Upper lobe of right lung (tissue), 1 donor: ENCODE measurements around the gene PPP1R11. TPM values are rescaled to one million over a fixed set of nuclear protein-coding genes. Genes with fewer than 3 reads are reported as not detected.
A peak's percentile ranks its signal among the peaks of the same experiment; 100 is the strongest.

Experiments used
- ATAC-seq: fragments of 200-7000 bp; cut with Tn5 transposase; one replicate; pipeline ENCODE4 v1.9.1; 2020; ENCODE audit warnings: mild to moderate bottlenecking, moderate library complexity
- DNase-seq: peaks from one replicate; pipeline ENCODE4 v3.0.0-alpha.2; 2020
- H3K27ac ChIP-seq: fragments of 200-600 bp; one replicate; pipeline ENCODE4 v1.8.0; 2022
- H3K27me3 ChIP-seq: fragments of 200-600 bp; one replicate; pipeline ENCODE4 v1.8.0; 2022; ENCODE audit warnings: mild to moderate bottlenecking
- H3K36me3 ChIP-seq: fragments of 200-600 bp; one replicate; pipeline ENCODE4 v1.8.0; 2022
- H3K4me1 ChIP-seq: fragments of 200-600 bp; one replicate; pipeline ENCODE4 v1.8.0; 2022
- H3K4me3 ChIP-seq: fragments of 200-600 bp; one replicate; pipeline ENCODE4 v1.8.0; 2022; ENCODE audit warnings: mild to moderate bottlenecking
- H3K9me3 ChIP-seq: fragments of 200-600 bp; one replicate; pipeline ENCODE4 v1.8.0; 2022
- intact Hi-C: fragments of 100-400 bp; cut with DNase I; formaldehyde crosslinking; loops from one replicate; pipeline ENCODE4 v1.11.0; 2022
- total RNA-seq: library from RNA; stranded (reverse); fragmentation: NEBNext Ultra II Directional; extraction: Animal tissue kit (Norgen Biotek cat#: 25700); gene quantifications from one replicate; pipeline ENCODE4 v1.2.1, GENCODE V29; 2021
- TF ChIP-seq, protein P1 (sequence below): fragments of 200-600 bp; IDR thresholded peaks from one replicate; pipeline ENCODE4 v1.8.0; 2022; ENCODE audit warnings: antibody characterized with exemption
- donor health status: DM: no; HTN: yes; CAD: no; lungs with severe emphysema.

The PPP1R11 gene
- total RNA-seq, 1 donor from 2014 or later = 62.6 TPM

DNA sequence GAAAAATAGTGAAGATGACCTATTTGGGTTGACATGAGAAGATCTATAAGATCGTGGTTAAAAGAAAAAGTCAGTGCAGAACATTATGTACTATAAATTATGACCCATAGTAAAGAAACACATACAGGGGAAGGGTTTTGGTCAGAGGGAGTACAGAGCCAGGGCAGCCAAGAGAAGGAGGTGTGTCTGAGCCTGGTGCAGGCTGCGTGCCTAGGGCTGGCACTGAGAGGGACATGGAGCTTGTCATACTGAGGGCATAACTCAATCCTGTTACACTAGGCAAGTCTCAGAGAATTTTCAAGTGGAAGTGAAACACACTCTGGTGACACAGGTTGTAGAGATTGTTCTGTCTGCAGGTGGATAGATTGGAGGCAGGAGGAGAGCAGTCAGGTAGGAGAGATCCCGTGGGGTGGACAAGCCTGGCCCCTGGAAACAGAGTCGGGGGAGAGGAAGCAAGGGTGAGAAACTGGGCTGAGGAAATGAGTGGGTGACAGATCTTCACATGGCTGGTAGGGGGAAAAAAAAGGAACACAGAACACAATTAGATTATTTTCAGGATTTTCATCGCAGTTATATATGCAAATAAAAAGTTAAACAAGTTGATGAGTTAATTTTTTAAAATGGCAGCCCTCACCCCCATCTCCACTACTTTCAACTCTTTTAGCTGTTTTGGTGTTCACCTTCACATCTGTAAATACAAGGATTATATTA is 27.1 kb downstream of the PPP1R11 start:
- H3K27me3 ChIP-seq = peaks cover 16% of the 10 kb centered on the region
- H3K27ac ChIP-seq = no peak overlapping the region
- no peak for ATAC-seq

DNA sequence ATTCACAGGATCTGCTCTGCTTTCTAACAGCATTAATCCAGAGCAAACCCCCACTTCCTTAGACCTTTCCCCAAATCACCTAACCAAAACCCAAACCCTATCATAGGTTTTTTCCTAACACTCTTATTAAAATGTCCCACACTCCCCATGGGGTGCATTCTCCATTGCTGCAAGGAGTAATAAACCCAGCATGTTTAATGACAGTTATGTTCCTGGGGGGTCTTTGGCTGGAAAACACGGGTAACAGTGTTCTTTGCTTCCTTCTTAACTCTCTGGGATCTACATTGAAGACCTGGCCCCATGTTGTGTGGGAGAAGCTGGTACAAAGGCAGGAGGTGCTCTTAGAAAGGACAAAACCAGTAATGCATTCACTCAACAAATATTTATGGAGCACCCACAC is 29.8 kb downstream of the PPP1R11 start:
- DNase-seq = no peak
- H3K27me3 ChIP-seq = peaks cover 14% of the 10 kb centered on the region
- H3K9me3 ChIP-seq = no peaks in the 10 kb centered on the region
- H3K27ac ChIP-seq = no peak overlapping the region
- H3K36me3 ChIP-seq = no peaks in the 10 kb centered on the region
- intact Hi-C loops = no loop called here
- no peak overlapping the region for H3K4me3 ChIP-seq
- no peak for ATAC-seq
- TF ChIP-seq, protein P1, sequence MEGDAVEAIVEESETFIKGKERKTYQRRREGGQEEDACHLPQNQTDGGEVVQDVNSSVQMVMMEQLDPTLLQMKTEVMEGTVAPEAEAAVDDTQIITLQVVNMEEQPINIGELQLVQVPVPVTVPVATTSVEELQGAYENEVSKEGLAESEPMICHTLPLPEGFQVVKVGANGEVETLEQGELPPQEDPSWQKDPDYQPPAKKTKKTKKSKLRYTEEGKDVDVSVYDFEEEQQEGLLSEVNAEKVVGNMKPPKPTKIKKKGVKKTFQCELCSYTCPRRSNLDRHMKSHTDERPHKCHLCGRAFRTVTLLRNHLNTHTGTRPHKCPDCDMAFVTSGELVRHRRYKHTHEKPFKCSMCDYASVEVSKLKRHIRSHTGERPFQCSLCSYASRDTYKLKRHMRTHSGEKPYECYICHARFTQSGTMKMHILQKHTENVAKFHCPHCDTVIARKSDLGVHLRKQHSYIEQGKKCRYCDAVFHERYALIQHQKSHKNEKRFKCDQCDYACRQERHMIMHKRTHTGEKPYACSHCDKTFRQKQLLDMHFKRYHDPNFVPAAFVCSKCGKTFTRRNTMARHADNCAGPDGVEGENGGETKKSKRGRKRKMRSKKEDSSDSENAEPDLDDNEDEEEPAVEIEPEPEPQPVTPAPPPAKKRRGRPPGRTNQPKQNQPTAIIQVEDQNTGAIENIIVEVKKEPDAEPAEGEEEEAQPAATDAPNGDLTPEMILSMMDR = no peak
- peaks cover 23% of the 10 kb centered on the region for H3K4me1 ChIP-seq

More for the DNA sequence above, 27.1 kb downstream of the PPP1R11 start:
- TF ChIP-seq, protein P1 = no peak
- peaks cover 5% of the 10 kb centered on the region for H3K4me1 ChIP-seq
- no peaks in the 10 kb centered on the region for H3K36me3 ChIP-seq
- no peaks in the 10 kb centered on the region for H3K9me3 ChIP-seq
- intact Hi-C loops = no loop called here
- H3K4me3 ChIP-seq = no peak overlapping the region
- DNase-seq = no peak

DNA sequence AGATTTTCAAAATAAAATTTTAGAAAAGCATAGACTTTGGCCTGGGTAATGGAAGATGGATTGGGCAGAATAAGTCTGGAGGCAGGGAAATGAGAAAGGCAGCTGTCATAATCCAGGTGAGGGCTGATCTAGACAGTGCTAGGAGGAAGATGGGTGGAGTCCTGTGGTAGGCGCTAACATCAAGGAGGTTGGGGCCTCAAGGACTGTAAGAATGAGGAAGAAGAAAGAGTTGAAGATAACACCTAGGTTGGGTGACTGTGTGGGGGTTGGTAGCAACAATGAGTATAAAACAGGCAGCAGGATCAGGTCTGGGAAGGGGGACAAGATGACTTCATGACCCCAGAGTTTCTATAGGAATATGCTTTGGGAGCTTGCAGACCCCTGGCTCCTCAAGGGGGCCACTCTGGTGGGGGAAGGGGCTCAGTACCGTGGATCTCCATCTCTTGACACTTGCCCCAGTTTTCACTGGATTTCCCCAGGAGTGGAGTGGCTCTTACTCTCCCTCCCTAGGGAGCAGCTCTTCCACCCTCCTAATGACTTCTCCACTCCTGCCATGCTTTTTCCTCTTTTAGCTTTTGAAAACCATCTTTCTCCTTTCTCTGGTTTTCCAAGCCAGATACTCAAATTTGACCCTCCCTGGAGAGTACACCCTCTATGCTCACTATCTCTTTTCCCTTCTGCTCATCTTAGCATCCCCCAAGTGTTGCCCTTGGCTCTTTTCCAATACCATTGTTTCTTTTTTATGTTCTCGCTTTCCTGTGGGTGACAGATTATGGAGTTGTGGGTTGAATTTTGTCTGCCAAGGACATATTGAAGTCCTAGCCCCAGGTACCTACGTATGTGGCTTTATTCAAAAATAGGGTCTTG is 31.1 kb downstream of the PPP1R11 start:
- H3K27ac ChIP-seq = no peak overlapping the region
- no peak for ATAC-seq
- no peaks in the 10 kb centered on the region for H3K9me3 ChIP-seq
- TF ChIP-seq, protein P1 = no peak
- no peak overlapping the region for H3K4me3 ChIP-seq
- no peak for DNase-seq
- H3K4me1 ChIP-seq = peaks cover 31% of the 10 kb centered on the region
- peaks cover 10% of the 10 kb centered on the region for H3K27me3 ChIP-seq
- no peaks in the 10 kb centered on the region for H3K36me3 ChIP-seq
- intact Hi-C loops = no loop called here

DNA sequence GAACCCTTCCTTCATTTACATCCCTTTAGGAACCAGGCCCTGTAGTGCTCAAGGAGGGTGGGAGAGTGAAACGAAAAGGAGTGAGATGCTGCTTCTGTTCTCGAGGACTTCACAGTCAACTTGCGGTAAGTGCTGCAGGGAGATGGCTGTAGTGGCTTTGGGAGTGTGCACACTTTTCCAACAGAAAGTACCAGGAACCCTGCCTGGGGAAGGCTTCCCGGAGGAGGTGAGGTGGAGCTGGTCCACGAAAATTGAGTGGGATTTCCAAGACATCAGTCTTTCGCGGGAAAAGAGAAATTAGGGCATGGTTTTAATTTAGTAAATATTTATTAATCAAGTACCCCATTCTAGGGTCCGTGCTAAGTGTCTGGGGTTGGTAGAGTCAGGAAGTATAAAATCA is 33.2 kb downstream of the PPP1R11 start:
- peaks cover 31% of the 10 kb centered on the region for H3K4me1 ChIP-seq
- ATAC-seq (no peak), DNase-seq (no peak)
- no peak overlapping the region for H3K4me3 ChIP-seq
- intact Hi-C loops = no loop called here
- peaks cover 10% of the 10 kb centered on the region for H3K27me3 ChIP-seq
- H3K27ac ChIP-seq = no peak overlapping the region
- no peaks in the 10 kb centered on the region for H3K9me3 ChIP-seq
- H3K36me3 ChIP-seq = no peaks in the 10 kb centered on the region
- TF ChIP-seq, protein P1 = no peak

DNA sequence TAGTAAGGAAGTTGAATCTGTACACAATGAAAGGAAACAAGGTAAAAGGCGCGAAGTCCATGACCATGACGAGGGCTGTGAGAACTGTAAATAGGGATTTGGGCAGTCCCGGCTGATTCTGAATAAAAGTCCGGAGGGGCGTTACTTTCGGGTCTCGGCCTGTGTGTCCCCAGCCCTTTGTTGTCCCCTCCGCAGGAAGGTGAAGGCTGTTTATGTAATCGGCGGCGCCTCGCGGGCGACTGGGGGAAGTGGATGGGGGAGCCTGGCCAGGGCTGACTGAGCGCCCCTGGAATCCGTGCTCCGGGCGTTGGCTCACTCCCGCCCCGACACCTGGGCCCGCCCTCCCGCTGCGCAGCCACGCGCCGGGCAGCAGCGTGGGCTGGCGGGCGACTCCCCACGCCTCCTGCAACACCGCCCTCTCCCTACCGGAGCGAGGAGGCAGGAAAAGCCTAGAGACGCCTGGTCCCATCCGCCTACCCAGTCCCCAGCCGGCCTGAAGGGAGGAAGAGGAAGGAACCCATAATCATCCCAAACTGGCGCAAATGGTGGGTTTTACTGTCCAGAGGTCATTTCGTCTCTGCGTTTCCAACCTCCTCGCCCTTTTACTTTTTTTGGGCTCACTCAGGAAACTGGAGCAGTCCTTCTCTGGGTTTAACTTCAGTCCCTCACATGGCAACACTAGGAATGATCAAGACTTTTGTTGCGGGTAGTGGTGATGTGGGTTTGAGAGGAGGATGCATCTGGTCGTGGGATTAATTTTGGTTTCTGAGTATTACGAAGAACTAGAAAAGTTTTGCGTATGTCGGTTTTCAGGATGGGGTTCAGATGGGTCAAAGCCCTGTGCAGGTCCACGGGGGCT is 33.8 kb downstream of the PPP1R11 start:
- Histone ChIP-seq H3K36me3 (no peaks in the 10 kb centered on the region), H3K27ac (peak overlapping the region; percentile 56), H3K4me3 (peak overlapping the region; percentile 49), H3K9me3 (no peaks in the 10 kb centered on the region), H3K4me1 (peaks cover 31% of the 10 kb centered on the region), H3K27me3 (peaks cover 14% of the 10 kb centered on the region)
- TF ChIP-seq, protein P1 = no peak
- intact Hi-C loops = no loop called here
- ATAC-seq (peak; percentile 75), DNase-seq (peak; percentile 84)
